ENCODE measurements around the gene CUZD1. TPM values are rescaled to one million over a fixed set of nuclear protein-coding genes. Genes with fewer than 3 reads are reported as not detected.

The CUZD1 gene
- total RNA-seq, 2 donors from 2014 or later = 2.6 to 3.3 TPM

GRCh38 chr10:122847782-122848604, 2.3 kb upstream of the CUZD1 start:
- no peak overlapping the region for H3K27ac Mint-ChIP-seq
- ATAC-seq (replicated peaks) = no peak
- peaks cover 8% of the 10 kb centered on the region for H3K9me3 Mint-ChIP-seq
- H3K4me1 Mint-ChIP-seq = peaks cover 6% of the 10 kb centered on the region
- H3K27me3 Mint-ChIP-seq = no peaks in the 10 kb centered on the region
- no peak overlapping the region for H3K4me3 Mint-ChIP-seq
- H3K36me3 Mint-ChIP-seq (ENCODE audit: low read depth) = peaks cover 82% of the 10 kb centered on the region

- peaks cover 6% of the 10 kb centered on the region for H3K4me1 Mint-ChIP-seq
- no peaks in the 10 kb centered on the region for H3K27me3 Mint-ChIP-seq
- peaks cover 8% of the 10 kb centered on the region for H3K9me3 Mint-ChIP-seq
- no peak overlapping the region for H3K27ac Mint-ChIP-seq
- peaks cover 57% of the 10 kb centered on the region for H3K36me3 Mint-ChIP-seq (ENCODE audit: low read depth)
- no peak overlapping the region for H3K4me3 Mint-ChIP-seq
- ATAC-seq (replicated peaks) = no peak
Observed at GRCh38 chr10:122844146-122844545, 1.5 kb downstream of the CUZD1 start.

- Mint-ChIP-seq H3K4me1 (peaks cover 4% of the 10 kb centered on the region), H3K27ac (no peak overlapping the region), H3K27me3 (no peaks in the 10 kb centered on the region), H3K4me3 (no peak overlapping the region), H3K9me3 (peaks cover 7% of the 10 kb centered on the region), H3K36me3 (ENCODE audit: low read depth) (peaks cover 60% of the 10 kb centered on the region)
- no peak for ATAC-seq (replicated peaks)
Observed at GRCh38 chr10:122841569-122841968, 4.1 kb downstream of the CUZD1 start.

- H3K4me3 Mint-ChIP-seq = no peak overlapping the region
- no peaks in the 10 kb centered on the region for H3K9me3 Mint-ChIP-seq
- H3K27ac Mint-ChIP-seq = no peak overlapping the region
- H3K36me3 Mint-ChIP-seq (ENCODE audit: low read depth) = peaks cover 60% of the 10 kb centered on the region
- no peaks in the 10 kb centered on the region for H3K4me1 Mint-ChIP-seq
- H3K27me3 Mint-ChIP-seq = no peaks in the 10 kb centered on the region
- ATAC-seq (replicated peaks) = no peak
Observed at GRCh38 chr10:122839505-122839904, 6.2 kb downstream of the CUZD1 start.

GRCh38 chr10:122838880-122839279, 6.8 kb downstream of the CUZD1 start:
- Mint-ChIP-seq H3K4me1 (no peaks in the 10 kb centered on the region), H3K9me3 (no peaks in the 10 kb centered on the region), H3K27ac (no peak overlapping the region), H3K4me3 (no peak overlapping the region), H3K27me3 (no peaks in the 10 kb centered on the region), H3K36me3 (ENCODE audit: low read depth) (peaks cover 60% of the 10 kb centered on the region)
- no peak for ATAC-seq (replicated peaks)

- Mint-ChIP-seq H3K27me3 (no peaks in the 10 kb centered on the region), H3K27ac (no peak overlapping the region), H3K4me3 (no peak overlapping the region), H3K36me3 (ENCODE audit: low read depth) (peaks cover 88% of the 10 kb centered on the region), H3K9me3 (no peaks in the 10 kb centered on the region), H3K4me1 (no peaks in the 10 kb centered on the region)
- ATAC-seq (replicated peaks) = no peak
Observed at GRCh38 chr10:122835908-122836307, 9.7 kb downstream of the CUZD1 start.

GRCh38 chr10:122830965-122831353, 14.7 kb downstream of the CUZD1 start:
- no peak overlapping the region for H3K27ac Mint-ChIP-seq
- H3K4me1 Mint-ChIP-seq = no peaks in the 10 kb centered on the region
- no peak overlapping the region for H3K4me3 Mint-ChIP-seq
- peaks cover 51% of the 10 kb centered on the region for H3K36me3 Mint-ChIP-seq (ENCODE audit: low read depth)
- ATAC-seq (replicated peaks) = no peak
- H3K9me3 Mint-ChIP-seq = no peaks in the 10 kb centered on the region
- no peaks in the 10 kb centered on the region for H3K27me3 Mint-ChIP-seq

- Mint-ChIP-seq H3K4me1 (no peaks in the 10 kb centered on the region), H3K27ac (no peak overlapping the region), H3K4me3 (no peak overlapping the region), H3K9me3 (no peaks in the 10 kb centered on the region), H3K27me3 (no peaks in the 10 kb centered on the region), H3K36me3 (ENCODE audit: low read depth) (peaks cover 48% of the 10 kb centered on the region)
- no peak for ATAC-seq (replicated peaks)
Observed at GRCh38 chr10:122830273-122830964, 15.2 kb downstream of the CUZD1 start.

- Mint-ChIP-seq H3K27ac (no peak overlapping the region), H3K9me3 (no peaks in the 10 kb centered on the region), H3K36me3 (ENCODE audit: low read depth) (peaks cover 38% of the 10 kb centered on the region), H3K4me3 (no peak overlapping the region), H3K4me1 (no peaks in the 10 kb centered on the region), H3K27me3 (peaks cover 5% of the 10 kb centered on the region)
- ATAC-seq (replicated peaks) = no peak
Observed at GRCh38 chr10:122829454-122829853, 16.2 kb downstream of the CUZD1 start.

GRCh38 chr10:122828716-122829255, 16.9 kb downstream of the CUZD1 start:
- peaks cover 11% of the 10 kb centered on the region for H3K27me3 Mint-ChIP-seq
- ATAC-seq (replicated peaks) = no peak
- H3K36me3 Mint-ChIP-seq (ENCODE audit: low read depth) = peaks cover 32% of the 10 kb centered on the region
- H3K27ac Mint-ChIP-seq = no peak overlapping the region
- H3K4me3 Mint-ChIP-seq = no peak overlapping the region
- no peaks in the 10 kb centered on the region for H3K9me3 Mint-ChIP-seq
- no peaks in the 10 kb centered on the region for H3K4me1 Mint-ChIP-seq

- H3K27me3 Mint-ChIP-seq = peaks cover 16% of the 10 kb centered on the region
- no peaks in the 10 kb centered on the region for H3K4me1 Mint-ChIP-seq
- peaks cover 19% of the 10 kb centered on the region for H3K36me3 Mint-ChIP-seq (ENCODE audit: low read depth)
- H3K27ac Mint-ChIP-seq = no peak overlapping the region
- ATAC-seq (replicated peaks) = no peak
- H3K4me3 Mint-ChIP-seq = no peak overlapping the region
- no peaks in the 10 kb centered on the region for H3K9me3 Mint-ChIP-seq
Observed at GRCh38 chr10:122827302-122827701, 18.4 kb downstream of the CUZD1 start.

- no peak for ATAC-seq (replicated peaks)
- peaks cover 37% of the 10 kb centered on the region for H3K27me3 Mint-ChIP-seq
- H3K4me1 Mint-ChIP-seq = no peaks in the 10 kb centered on the region
- H3K9me3 Mint-ChIP-seq = no peaks in the 10 kb centered on the region
- H3K4me3 Mint-ChIP-seq = no peak overlapping the region
- H3K27ac Mint-ChIP-seq = no peak overlapping the region
- H3K36me3 Mint-ChIP-seq (ENCODE audit: low read depth) = no peaks in the 10 kb centered on the region
Observed at GRCh38 chr10:122822973-122823690, 22.5 kb downstream of the CUZD1 start.

GRCh38 chr10:122821808-122822207, 23.8 kb downstream of the CUZD1 start:
- Mint-ChIP-seq H3K27ac (no peak overlapping the region), H3K9me3 (no peaks in the 10 kb centered on the region), H3K4me1 (no peaks in the 10 kb centered on the region), H3K27me3 (peaks cover 48% of the 10 kb centered on the region), H3K36me3 (ENCODE audit: low read depth) (no peaks in the 10 kb centered on the region), H3K4me3 (no peak overlapping the region)
- ATAC-seq (replicated peaks) = no peak

- no peaks in the 10 kb centered on the region for H3K36me3 Mint-ChIP-seq (ENCODE audit: low read depth)
- no peaks in the 10 kb centered on the region for H3K4me1 Mint-ChIP-seq
- no peak overlapping the region for H3K27ac Mint-ChIP-seq
- ATAC-seq (replicated peaks) = no peak
- no peaks in the 10 kb centered on the region for H3K9me3 Mint-ChIP-seq
- no peak overlapping the region for H3K4me3 Mint-ChIP-seq
- H3K27me3 Mint-ChIP-seq = peaks cover 31% of the 10 kb centered on the region
Observed at GRCh38 chr10:122815458-122815857, 30.2 kb downstream of the CUZD1 start.
